GM13976 (cell line): Measurements from ENCODE around the gene LZTFL1.

Source experiments
- DNase-seq: peaks from one replicate; pipeline ENCODE4 v3.0.0; 2012; ENCODE audit warnings: low spot score
- CTCF ChIP-seq: IDR thresholded peaks from 2 replicates; pipeline ENCODE4 v1.5.1; 2012; ENCODE audit warnings: borderline replicate concordance, mild to moderate bottlenecking; ENCODE audit not compliant: insufficient read depth; ENCODE audit errors: extremely low read depth, missing control alignments, control extremely low read depth
- in situ Hi-C: fragments of 300-500 bp; cut with MboI; formaldehyde crosslinking; loops from one replicate; pipeline ENCODE4 v1.12.0; 2022; ENCODE audit warnings: low sequenced_read_pairs, mixed read lengths, inconsistent platforms; ENCODE audit not compliant: unreplicated experiment

LZTFL1 gene

DNA sequence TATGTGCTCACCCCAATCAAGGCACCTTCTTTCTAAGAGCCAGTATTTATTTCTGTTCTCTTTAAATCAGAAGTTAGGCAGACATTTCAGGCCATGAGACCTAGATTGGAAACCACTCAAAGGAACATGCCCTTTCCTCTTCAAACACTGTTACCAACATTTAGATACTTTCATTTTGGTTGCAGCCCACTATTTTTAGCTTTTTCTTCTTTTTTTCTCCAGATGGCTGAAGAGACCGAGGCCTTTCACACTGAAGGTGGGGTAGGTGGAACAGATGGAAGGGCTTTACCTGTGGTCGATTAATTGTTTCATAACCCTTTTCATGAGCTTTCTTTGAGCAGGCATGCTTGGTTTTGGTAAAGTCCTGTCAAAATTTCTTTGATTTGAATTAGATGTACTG is 10.9 kb upstream of the LZTFL1 start:
- peak; percentile 24 for DNase-seq
- no peak for TF ChIP-seq CTCF
- in situ Hi-C loops = no loop called here

DNA sequence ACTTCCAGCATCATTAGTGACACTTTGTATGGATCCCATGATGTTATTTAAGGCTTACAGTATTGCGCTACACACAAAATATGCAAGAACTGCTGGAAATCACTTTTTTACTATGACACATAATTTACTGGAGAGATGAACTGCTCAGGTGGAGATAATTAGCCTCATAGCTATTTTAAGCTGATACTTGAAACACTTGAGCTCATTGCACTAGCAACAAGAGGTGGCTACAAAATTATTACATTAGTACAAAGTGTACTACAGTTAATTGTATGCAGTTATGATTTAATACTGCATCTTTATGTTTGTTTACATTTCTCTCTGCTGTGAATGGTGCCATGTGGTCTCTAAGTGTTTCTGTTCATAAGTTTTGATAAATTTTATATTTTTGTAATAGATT is 6.5 kb upstream of the LZTFL1 start:
- DNase-seq = no peak
- in situ Hi-C loops = no loop called here
- no peak for TF ChIP-seq CTCF

- no peak for DNase-seq
- no peak for TF ChIP-seq CTCF
- in situ Hi-C loops = no loop called here
Measured at GRCh38 chr3:45844616-45845015, 2.7 kb upstream of the LZTFL1 start.

DNA sequence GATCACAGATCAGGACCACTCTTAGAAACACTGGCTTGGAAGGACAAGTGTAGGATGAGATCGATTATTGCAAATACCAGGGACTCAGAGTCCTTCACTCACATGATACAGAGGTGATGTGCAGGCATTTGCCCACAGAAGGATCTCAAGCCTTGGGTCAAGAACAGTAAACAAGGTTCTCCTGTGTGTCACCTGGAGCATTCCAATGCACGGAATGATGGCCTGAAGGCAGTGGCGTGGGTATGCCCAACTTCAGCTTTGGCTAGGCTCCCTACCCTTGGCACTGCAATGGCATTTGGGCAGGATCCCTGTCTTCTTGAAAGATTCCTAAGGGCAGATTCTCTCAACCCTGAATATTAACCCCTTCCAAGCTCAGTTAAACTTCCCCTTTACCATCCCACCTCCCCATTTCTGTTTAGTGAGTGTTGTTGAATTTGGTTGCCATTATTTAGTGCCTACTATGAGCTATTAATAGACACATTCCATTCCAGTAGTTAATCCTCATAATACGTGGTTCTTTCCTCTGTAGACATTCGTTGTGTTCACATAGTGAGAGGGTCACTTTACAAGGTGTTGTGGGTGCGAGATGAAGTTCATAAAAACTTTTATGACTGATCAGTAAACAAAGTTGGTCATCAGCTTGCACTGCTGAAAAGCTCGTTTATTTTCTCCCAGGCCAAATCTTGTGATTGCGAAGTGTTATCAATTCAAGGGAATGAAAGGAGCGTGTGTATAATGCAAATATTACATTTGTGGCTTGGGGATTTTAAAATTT is 1.1 kb upstream of the LZTFL1 start:
- DNase-seq = no peak
- TF ChIP-seq CTCF = no peak
- in situ Hi-C loops = no loop called here

DNA sequence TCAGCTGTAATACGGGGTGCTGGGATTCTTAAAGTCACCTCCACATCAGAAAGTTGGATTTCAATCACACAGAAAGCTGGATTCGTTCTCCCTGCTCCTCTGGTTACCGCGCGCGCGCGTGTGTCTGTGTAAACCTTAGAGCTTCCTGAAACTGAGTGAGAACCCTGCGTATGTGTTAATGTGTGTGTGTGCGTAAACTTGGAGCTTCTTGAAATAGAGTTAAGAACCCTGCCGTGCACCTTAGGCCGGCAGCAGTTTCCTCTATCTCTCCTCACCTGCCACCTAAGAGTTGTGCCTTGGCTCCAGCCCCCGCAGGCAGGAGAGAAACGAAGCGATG is 531 bp downstream of the LZTFL1 start:
- in situ Hi-C loops = no loop called here
- DNase-seq = no peak
- TF ChIP-seq CTCF = no peak

- no peak for DNase-seq
- in situ Hi-C loops = no loop called here
- TF ChIP-seq CTCF = no peak
Measured at GRCh38 chr3:45838466-45838865, 3.5 kb downstream of the LZTFL1 start.

DNA sequence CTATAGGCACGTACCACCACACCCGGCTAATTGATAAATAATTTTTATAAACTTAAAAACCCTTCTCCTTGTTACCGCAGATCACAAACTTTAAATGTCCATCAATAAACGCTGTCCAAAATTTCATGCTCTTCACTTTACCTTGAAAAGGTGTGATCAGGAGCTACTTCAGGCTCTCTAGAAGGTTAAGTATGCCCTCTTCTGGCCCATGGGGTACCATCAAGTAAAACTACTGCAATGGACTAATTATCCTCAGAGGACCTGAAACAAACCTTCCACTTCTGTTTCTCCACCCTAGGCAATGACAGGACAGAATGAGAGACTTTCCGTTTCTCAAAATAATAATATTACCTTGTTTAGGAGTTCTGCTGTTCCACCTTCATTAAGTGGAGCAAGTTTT is 9.2 kb downstream of the LZTFL1 start:
- no peak for TF ChIP-seq CTCF
- DNase-seq = no peak
- in situ Hi-C loops = no loop called here
